Activated naive CD8-positive, alpha-beta T cell treated with anti-CD3 and anti-CD28 coated beads, Interleukin-2, amount 10 ng/mL, durations not matched to agents 7 days and 5 days (primary cell): ENCODE measurements around the gene SNIP1. TPM values are rescaled to one million over a fixed set of nuclear protein-coding genes. Genes with fewer than 3 reads are reported as not detected.
"Not testable (repeated sequence)": the region's sequence is repeated elsewhere in the genome, so short reads cannot be mapped to it uniquely, and the experiment has no call there.

Source experiments
- ATAC-seq: fragments of 150-1000 bp; cut with Tn5 transposase; one replicate; pipeline ENCODE4 v1.10.0; 2021; ENCODE audit warnings: low read depth, moderate library complexity
- POLR2A ChIA-PET: fragments of 350-600 bp; sonication (Branson Sonifier 250); formaldehyde crosslinking; loops from one replicate; lab custom pipeline; 2021; ENCODE audit warnings: antibody characterized with exemption; lab: Charles Lee
- DNase-seq: peaks from one replicate; pipeline ENCODE4 v3.0.0; 2021
- H3K27ac Mint-ChIP-seq: one replicate; pipeline ENCODE4 v1.8.0; 2022; ENCODE audit warnings: mild to moderate bottlenecking, mixed read lengths
- H3K27me3 Mint-ChIP-seq: one replicate; pipeline ENCODE4 v1.8.0; 2022; ENCODE audit warnings: mild to moderate bottlenecking, moderate library complexity, mixed read lengths
- H3K36me3 Mint-ChIP-seq: one replicate; pipeline ENCODE4 v1.8.0; 2021; ENCODE audit warnings: mild to moderate bottlenecking, mixed read lengths
- H3K4me1 Mint-ChIP-seq: one replicate; pipeline ENCODE4 v1.8.0; 2021; ENCODE audit warnings: mixed read lengths
- H3K4me3 Mint-ChIP-seq: one replicate; pipeline ENCODE4 v1.8.0; 2022; ENCODE audit warnings: mild to moderate bottlenecking, moderate library complexity, mixed read lengths
- H3K9me3 Mint-ChIP-seq: one replicate; pipeline ENCODE4 v1.8.0; 2021; ENCODE audit warnings: mixed read lengths
- total RNA-seq, 2 experiments: library from RNA; stranded (reverse); gene quantifications; one replicate each; pipeline ENCODE4 v1.2.3, GENCODE V29; 2021

The SNIP1 gene
- total RNA-seq, 2 experiments from 2014 or later = 29.3 to 32.3 TPM

DNA sequence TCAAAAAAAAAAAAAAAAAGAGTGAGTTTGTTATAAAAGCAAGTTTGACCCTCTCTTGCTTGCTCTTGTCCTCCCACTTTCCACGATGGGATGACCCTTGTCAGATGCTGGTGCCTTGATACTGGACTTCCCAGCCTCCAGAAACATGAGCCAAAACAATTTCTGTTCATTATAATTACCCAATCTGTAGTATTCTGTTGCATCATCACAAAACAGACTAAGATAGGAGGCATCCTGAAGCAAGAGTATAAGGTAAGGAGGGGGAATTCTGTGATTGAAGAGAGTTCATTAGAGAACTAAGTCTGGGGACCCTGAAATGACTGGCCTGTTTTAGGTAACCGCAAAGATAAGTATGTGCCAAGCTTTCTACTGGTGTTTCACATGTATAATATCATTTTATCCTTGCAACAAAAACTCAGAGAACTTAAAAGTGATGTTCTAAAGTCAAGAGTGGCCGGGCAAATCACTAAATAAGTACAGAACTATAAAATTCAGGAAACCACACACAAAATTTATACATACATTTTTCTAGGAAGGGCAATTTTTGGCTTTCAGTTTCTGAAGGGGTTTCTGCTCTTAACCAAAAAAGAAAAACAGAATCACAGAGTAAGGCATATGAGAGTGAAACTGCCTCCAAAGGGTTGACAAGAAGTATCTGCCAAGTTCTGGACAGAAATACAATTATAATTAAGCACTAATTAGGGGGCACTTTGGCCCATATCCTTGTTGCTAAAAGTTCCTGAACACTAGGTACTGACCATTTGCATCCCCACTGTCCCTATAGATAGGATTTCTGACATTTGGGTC, 16.6 kb upstream of the SNIP1 start:
- POLR2A ChIA-PET = no interaction called here
- Mint-ChIP-seq H3K4me3 (peak overlapping the region; percentile 73), H3K36me3 (peaks cover 54% of the 10 kb centered on the region), H3K9me3 (no peaks in the 10 kb centered on the region), H3K4me1 (peaks cover 34% of the 10 kb centered on the region), H3K27me3 (no peaks in the 10 kb centered on the region), H3K27ac (peak overlapping the region; percentile 78)
- DNase-seq (no peak), ATAC-seq (peak; percentile 60)

DNA sequence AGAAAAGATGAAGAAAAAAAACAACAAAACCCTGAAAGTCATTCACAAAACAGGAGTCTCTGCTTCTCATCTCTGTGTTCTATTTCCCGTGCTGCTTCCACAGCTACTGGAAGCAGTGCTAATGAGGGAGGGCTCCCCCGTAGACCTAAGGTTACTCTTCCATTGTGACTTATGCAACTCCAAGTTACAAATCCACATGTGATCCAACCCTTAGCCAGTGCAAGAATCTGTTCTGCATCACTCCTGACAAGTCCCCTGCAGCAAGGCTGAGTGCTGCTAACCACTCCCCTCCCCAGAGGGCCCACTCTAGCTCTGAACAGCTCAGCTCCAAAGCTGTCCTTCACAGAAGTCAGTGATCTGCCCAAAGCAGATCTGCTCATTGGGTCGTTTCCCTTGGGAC, 12.9 kb upstream of the SNIP1 start:
- no peak overlapping the region for H3K27ac Mint-ChIP-seq
- DNase-seq (no peak), ATAC-seq (no peak)
- H3K4me3 Mint-ChIP-seq = no peak overlapping the region
- H3K9me3 Mint-ChIP-seq = no peaks in the 10 kb centered on the region
- H3K27me3 Mint-ChIP-seq = no peaks in the 10 kb centered on the region
- peaks cover 16% of the 10 kb centered on the region for H3K4me1 Mint-ChIP-seq
- POLR2A ChIA-PET = no interaction called here
- H3K36me3 Mint-ChIP-seq = peaks cover 39% of the 10 kb centered on the region

DNA sequence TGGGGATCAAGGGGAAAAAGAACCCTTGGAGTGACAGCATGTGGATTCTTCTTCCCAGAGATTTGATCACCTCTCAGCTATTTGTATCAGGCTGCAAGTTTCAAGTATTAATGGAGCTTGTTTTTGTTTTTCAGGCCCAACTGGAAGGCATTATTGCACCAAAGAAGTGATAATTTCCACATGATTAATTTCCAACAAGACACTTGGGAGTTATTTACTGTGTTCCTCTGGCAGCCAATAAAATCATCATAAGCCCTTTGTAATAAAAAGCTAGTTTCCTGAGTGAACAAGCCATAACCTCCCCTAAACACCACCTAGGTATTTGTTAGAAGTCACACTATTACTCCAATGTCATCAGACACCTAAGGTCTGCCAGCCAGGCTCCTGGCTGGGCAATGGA, 10.8 kb upstream of the SNIP1 start:
- peaks cover 26% of the 10 kb centered on the region for H3K36me3 Mint-ChIP-seq
- H3K27ac Mint-ChIP-seq = no peak overlapping the region
- H3K4me1 Mint-ChIP-seq = peaks cover 3% of the 10 kb centered on the region
- H3K9me3 Mint-ChIP-seq = no peaks in the 10 kb centered on the region
- ATAC-seq (no peak), DNase-seq (no peak)
- no peak overlapping the region for H3K4me3 Mint-ChIP-seq
- POLR2A ChIA-PET = interaction anchor here (0.6 kb wide), 1 partner anchor 40 kb away, joined by 3 read pairs; no protein-coding TSS in a partner anchor
- H3K27me3 Mint-ChIP-seq = no peaks in the 10 kb centered on the region

DNA sequence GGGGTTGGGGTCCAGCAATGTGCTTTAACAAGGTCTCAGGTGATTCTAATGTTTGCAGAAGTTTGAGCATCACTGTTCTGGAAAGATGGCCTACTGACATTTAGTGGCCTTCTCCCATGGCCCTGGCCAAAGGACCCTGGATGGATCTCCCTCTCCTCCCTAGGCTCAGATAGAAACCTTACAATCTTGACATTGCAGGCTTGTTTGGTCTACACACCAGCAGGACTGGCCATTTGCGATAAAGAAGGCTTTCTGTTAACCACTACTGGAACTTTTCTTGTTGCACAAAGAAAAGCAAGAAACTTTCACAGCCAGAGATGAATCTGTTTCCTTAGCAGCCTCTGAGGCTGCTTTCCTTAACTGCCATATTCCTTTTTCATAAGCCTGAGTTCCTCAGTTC, 8.9 kb upstream of the SNIP1 start:
- Mint-ChIP-seq H3K4me3 (no peak overlapping the region), H3K4me1 (peaks cover 2% of the 10 kb centered on the region), H3K9me3 (no peaks in the 10 kb centered on the region), H3K36me3 (peaks cover 8% of the 10 kb centered on the region), H3K27me3 (no peaks in the 10 kb centered on the region), H3K27ac (no peak overlapping the region)
- ATAC-seq (no peak), DNase-seq (no peak)
- POLR2A ChIA-PET = no interaction called here

DNA sequence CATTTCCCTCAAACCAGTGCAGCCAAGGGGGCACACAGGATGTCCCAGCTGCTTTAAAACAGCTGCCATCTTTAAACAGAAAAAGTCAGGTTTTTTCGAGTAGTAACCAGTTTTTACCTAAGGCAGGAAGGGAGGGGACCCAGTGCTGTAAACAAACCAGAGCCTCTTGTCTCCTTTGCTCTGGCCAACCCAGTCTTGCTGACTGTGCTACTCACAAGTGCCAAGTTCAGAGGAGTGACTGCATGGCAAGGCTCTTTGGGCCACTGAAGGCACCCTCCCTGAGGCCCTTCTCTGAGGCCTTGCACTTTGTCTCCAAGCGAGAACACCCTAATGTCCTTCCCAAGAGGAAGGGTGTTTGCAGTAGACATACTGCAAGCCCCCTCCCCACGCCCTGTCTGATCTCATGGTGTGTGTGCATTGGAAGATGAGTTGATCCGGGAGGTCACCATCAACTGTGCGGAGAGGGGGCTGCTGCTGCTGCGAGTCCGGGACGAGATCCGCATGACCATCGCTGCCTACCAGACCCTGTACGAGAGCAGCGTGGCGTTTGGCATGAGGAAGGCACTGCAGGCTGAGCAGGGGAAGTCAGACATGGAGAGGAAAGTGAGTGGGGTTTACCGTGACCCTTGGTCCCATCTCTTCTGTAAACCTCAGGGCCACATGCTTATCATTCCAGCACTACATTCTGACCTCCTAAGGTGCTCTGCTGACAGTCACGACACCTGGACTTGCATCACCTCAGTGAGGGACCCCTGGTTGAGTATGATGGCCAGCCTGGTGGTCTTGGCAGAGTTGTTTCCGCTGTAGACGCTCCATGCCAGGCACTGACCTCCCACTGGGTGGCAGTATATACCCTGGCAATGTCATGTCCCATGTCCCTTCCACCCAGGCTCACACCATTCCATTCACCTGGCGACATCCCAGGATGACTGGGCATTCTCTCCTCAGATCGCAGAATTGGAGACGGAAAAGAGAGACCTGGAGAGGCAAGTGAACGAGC, 7.3 kb upstream of the SNIP1 start:
- POLR2A ChIA-PET = no interaction called here
- Mint-ChIP-seq H3K27me3 (no peaks in the 10 kb centered on the region), H3K27ac (peak overlapping the region; percentile 66)

DNA sequence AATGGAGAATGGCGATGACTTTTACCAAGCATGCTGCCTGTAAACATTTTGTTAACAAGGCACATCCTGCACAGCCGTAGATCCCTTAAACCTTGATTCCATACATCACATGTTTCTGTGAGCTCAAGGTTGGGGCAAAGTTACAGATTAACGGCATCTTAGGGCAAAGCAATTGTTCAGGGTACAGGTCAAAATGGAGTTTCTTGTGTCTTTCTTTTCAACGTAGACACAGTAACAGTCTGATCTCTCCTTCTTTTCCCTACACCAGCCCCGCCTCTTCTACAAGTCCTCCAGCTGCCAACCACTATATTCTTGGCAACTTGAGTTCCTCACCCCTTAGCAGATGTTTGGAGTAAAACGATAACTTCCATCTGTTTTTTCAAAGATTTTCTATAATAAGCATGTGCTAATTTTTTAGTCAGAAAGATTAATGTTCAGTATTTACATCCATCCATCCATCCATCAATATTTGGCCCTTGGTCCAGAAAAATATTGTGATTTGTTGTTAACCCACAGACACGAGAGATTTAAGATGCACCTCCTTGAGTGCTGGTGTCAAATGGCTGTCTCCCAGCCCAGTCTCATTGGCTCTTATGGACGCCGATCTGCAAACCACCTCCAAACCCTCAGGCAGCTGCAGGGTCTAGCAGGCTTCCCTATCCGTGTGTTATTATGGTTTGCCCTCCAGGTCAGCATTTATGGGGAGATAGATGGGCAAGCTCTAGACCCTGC, 6.5 kb upstream of the SNIP1 start:
- ATAC-seq (no peak), DNase-seq (no peak)
- Mint-ChIP-seq H3K27ac (no peak overlapping the region), H3K36me3 (no peaks in the 10 kb centered on the region), H3K9me3 (no peaks in the 10 kb centered on the region), H3K4me3 (no peak overlapping the region), H3K4me1 (peaks cover 3% of the 10 kb centered on the region), H3K27me3 (no peaks in the 10 kb centered on the region)
- POLR2A ChIA-PET = no interaction called here

More for the DNA sequence above, 7.3 kb upstream of the SNIP1 start:
- Mint-ChIP-seq H3K4me1 (peaks cover 3% of the 10 kb centered on the region), H3K9me3 (no peaks in the 10 kb centered on the region), H3K36me3 (peaks cover 3% of the 10 kb centered on the region), H3K4me3 (no peak overlapping the region)
- no peak for ATAC-seq
- peak; percentile 53 for DNase-seq

DNA sequence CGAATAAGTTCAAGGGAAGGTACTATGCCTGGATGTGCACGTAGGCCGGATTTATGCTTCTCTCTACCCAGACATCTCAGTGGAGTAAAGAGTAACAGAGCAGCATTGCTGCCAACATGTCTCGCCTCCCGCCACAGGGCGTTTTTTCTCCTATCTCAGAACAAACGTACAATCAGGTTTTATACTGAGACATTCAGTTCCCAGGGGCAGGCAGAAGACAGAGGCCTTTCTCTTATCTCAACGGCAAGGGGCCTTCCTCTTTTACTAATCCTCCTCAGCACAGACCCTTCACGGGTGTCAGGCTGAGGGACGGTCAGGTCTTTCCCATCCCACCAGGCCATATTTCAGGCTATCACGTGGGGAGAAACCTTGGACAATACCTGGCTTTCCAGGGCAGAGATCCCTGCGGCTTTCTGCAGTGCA, 5.9 kb upstream of the SNIP1 start:
- not testable (repeated sequence) for DNase-seq

DNA sequence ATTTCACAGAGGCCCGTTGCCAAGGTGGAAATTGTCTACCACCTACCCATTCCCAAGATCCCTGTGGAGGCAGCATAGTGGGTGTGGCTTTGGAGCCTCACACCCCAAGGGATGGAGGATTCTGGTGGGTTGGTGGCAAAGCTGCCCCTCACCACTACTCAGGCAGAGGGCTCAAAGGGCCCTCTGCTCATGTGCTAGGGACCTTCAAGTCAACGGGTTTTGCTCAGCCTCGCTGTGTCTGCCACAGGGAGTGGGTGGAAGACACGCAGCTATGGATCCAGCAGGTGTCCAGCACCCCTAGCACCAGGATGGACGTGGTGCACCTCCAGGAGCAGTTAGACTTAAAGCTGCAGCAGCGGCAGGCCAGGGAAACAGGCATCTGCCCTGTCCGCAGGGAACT, 5.0 kb upstream of the SNIP1 start:
- no peak for ATAC-seq
- POLR2A ChIA-PET = no interaction called here
- Mint-ChIP-seq H3K4me1 (peaks cover 5% of the 10 kb centered on the region), H3K36me3 (peaks cover 4% of the 10 kb centered on the region), H3K4me3 (no peak overlapping the region), H3K27ac (no peak overlapping the region), H3K27me3 (no peaks in the 10 kb centered on the region), H3K9me3 (peaks cover 1% of the 10 kb centered on the region)
- no peak for DNase-seq

More for the DNA sequence above, 5.9 kb upstream of the SNIP1 start:
- H3K4me1 Mint-ChIP-seq, H3K36me3 Mint-ChIP-seq, ATAC-seq, POLR2A ChIA-PET, H3K27me3 Mint-ChIP-seq, H3K4me3 Mint-ChIP-seq, H3K9me3 Mint-ChIP-seq, H3K27ac Mint-ChIP-seq: not testable (repeated sequence)

DNA sequence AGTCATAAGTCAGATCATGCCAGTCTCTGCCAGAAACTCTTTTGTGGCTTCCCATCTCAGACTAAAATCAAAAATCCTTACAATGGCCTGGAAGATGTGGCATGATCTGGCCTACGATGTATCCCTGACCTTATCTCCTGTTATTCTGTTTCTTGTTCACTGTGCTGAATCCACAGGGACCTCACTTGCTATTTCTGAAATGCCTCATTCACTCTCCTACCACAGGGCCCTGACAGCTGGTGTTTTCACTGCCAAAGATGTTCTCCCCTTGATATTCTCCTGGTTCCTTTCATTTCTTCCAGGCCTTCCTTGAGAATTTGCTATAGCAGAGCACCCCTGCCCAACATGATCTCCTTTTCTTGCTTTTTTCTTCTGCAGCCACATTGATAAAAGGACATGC, 4.3 kb upstream of the SNIP1 start:
- Mint-ChIP-seq H3K9me3 (peaks cover 1% of the 10 kb centered on the region), H3K27ac (no peak overlapping the region), H3K36me3 (peaks cover 6% of the 10 kb centered on the region), H3K4me3 (no peak overlapping the region), H3K27me3 (no peaks in the 10 kb centered on the region), H3K4me1 (peaks cover 5% of the 10 kb centered on the region)
- DNase-seq (no peak), ATAC-seq (no peak)
- POLR2A ChIA-PET = no interaction called here

DNA sequence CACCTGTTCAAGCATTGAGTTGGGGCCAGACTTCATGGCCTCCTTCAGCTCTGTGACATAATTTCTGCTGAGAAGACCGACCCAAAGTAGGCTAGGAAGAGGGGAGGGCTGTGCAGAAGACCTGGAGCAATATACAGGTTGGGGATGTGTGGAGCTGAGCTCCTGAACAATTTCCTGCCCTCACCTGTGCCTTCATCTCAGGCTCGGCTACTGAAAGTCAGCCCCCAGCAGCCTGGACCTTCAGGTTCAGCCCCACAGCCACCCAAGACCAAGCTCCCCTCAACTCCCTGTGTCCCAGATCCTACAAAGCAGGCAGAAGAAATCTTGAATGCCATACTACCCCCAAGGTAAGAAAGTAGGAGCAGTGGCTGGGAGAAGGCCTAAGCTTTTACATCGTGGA, 3.3 kb upstream of the SNIP1 start:
- Mint-ChIP-seq H3K4me1 (peaks cover 13% of the 10 kb centered on the region), H3K27ac (no peak overlapping the region), H3K4me3 (no peak overlapping the region), H3K27me3 (no peaks in the 10 kb centered on the region), H3K36me3 (peaks cover 10% of the 10 kb centered on the region), H3K9me3 (peaks cover 1% of the 10 kb centered on the region)
- DNase-seq (no peak), ATAC-seq (no peak)
- POLR2A ChIA-PET = no interaction called here

DNA sequence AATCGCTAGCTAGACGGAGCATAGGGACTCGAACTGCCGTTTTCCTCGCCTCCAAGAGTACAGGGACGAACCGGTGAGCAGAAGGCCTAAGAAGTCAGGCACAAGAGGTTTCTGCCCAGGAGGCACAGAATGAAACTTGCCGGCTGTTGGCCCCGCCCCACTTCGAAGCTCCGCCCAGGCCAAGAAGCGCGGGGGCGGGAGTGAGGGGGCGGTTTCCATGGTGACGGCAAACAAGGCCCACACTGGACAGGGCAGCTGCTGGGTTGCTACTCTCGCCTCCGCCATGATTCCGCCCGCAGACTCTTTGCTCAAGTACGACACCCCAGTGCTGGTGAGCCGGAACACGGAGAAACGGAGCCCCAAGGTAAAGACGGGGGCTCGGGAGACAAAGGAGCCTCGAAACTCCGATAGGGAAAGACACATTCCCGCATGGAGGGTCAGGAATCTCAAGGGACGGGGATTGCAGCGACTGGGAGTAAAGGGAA, 2.7 kb upstream of the SNIP1 start, which contains the start of gene DNALI1:
DNALI1 (plus strand) TSS at position 229 of the 485 bp plus-strand sequence; CDS start at position 284, 55 bp downstream.
- ATAC-seq (no peak), DNase-seq (peak; percentile 60)
- Mint-ChIP-seq H3K4me3 (no peak within 1 kb of the TSS), H3K27me3 (no peaks in the 10 kb centered on the region), H3K36me3 (peaks cover 16% of the 10 kb centered on the region), H3K9me3 (peaks cover 1% of the 10 kb centered on the region), H3K27ac (no peak within 1 kb of the TSS), H3K4me1 (peaks cover 17% of the 10 kb centered on the region)
- POLR2A ChIA-PET = interaction anchor here (0.6 kb wide), 1 partner anchor 38 kb away, joined by 3 read pairs; no protein-coding TSS in a partner anchor

DNA sequence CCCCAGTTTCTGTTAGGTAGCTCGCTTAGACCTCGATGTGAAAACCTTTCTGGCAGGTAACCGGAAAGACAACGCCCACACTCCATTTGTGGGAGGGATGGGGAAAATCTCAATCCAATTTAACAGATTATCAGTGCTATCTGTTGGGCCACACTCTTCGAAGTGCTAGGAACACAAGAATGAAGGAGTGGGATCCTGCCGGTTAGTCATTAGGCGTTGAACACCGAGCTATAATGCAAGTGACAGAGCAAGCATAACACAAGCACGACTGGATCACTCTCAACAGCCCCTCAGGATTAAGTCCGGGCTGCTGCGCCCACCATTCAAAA, 531 bp downstream of the SNIP1 start:
- peak overlapping the region; percentile 99 for H3K4me3 Mint-ChIP-seq
- ATAC-seq (no peak), DNase-seq (no peak)
- H3K36me3 Mint-ChIP-seq = peaks cover 35% of the 10 kb centered on the region
- no peaks in the 10 kb centered on the region for H3K27me3 Mint-ChIP-seq
- peaks cover 1% of the 10 kb centered on the region for H3K9me3 Mint-ChIP-seq
- peaks cover 29% of the 10 kb centered on the region for H3K4me1 Mint-ChIP-seq
- peak overlapping the region; percentile 100 for H3K27ac Mint-ChIP-seq
- POLR2A ChIA-PET = interaction anchor here (0.9 to 1.7 kb wide), 5 partner anchors 29 to 137 kb away, joined by 3 to 12 read pairs (median 9); partner anchors contain the start of gene MEAF6
